Activated CD4-positive, alpha-beta T cell treated with anti-CD3 and anti-CD28 coated beads, Interleukin-2, amount 50 U/mL, for 4 hours (primary cell): ENCODE data around the gene JDP2.

ENCODE experiments used
- DNase-seq, 2 experiments: peaks; one replicate each; pipeline ENCODE4 v3.0.0-alpha.2; 2020

JDP2 gene

DNA sequence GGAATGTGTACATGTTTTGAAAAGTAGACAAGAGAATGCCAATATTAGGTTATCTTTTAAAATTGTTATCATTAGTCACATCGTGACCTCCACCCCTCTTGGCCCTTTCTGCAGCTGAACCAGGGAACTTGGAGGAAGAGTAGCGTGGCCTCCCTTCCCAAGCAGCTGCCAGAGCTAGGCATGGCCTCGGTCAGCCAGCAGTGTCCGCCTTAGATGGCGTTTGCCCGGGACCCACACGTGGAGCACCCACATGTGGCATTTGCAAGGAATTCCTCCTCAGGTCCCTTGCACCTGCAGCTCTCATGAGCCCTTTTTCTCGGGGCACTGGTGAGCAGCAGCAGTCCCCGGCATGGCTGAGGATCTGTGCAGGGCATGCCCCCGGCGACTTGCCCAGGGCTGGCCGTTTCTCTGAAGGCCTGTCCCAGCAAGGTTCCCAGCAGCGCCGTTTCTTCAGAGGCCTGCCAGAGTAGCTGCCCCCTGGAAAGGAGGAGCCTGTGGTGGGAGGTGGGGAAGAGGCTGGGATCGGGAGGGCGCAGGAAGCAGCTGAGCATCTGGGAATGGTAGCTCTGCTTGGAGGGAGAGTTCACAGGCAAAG, 10.8 kb downstream of the JDP2 start:
- no peak for DNase-seq

DNA sequence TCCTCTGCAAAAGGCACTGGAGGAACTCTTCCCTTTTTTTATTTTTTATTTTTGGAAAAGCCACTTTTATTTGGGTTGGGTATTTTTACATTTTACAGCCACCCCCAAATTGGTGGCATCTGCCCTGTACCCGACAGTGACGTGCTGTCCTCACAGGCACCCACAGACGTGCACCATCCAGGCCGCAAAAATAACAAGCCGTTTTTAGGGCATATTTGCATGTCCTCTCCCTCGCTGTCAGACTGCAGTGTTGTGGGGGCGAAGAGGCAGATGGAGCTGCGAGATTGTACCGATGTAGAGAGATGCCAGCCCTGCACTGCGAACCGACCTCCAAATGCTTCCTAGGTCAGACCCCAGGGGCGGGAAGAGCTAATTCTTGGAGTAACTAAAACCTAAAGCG, 12.2 kb downstream of the JDP2 start:
- no peak for DNase-seq

DNA sequence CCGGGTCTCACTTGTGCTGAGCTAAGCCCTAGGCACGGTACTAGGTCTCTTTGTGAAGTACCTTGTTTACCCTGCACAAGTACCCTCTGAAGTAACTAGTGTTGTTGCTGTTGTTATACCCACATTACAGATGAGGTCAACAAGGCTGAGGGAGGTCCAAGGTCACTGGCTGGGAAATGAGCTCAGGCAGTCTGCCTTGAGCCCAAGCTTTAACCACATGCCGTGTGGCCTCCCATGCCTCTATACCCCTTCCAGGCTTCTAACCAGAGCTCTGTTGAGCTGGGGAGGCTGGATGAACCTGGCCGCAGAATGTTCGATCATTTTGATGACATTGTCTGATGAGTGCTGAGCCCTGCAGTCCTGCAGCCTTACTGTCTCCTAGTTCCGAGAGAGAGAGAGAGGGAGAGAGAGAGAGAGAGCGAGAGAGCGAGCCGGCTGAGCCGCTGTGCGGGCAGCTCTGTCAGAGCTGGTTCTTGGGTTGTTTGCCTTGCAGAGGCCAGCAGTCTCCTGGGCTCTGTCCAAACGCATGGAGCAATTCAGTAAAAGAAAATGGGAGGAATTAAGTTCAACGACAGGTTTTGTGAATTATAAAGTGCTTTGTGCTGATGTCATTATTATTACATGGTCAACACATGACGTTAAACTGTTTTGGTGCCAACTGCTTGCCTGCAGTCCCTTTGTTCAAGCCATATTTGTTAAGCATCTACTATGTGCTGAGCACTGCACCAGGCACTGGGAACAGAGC, 13.1 kb downstream of the JDP2 start:
- DNase-seq: no peak

DNA sequence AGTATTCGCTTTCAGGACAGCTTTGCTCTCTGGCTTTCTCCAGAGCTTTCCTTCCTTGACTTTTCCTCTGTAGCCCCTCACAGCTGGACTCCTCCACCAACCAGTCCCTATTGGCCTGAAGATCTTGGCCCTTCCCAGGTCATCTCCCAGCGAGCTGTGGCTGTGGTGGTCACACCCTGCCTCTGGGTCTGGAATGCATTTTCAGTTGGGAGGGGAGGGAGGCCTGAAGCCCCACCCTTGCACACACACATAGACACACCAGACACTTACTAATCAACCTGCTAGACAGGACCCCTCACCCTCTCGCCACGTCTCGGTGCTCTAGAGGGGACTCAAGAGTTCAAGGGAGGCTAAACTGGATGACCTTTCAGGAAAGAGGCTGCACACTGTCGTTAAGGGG, 13.9 kb downstream of the JDP2 start:
- no peak for DNase-seq

DNA sequence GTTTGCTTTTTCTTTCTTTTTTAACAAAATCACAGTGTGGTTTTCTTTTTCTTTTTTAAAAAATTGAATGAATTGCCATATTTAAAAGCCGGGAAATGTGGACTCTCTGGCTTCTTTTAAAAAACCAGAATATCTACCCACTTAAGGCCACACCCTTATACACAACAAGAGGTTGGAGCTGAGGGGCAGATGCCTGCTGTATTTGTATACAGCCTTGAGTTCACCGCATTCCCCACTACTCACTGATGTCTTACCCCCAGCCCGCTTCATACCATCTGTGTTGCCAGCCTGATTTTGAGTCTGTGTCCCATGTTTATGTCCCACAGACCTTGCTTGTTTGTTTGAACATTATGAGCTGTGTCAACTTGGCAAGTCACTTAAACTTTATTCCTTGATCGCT, 14.3 kb downstream of the JDP2 start:
- DNase-seq: no peak

DNA sequence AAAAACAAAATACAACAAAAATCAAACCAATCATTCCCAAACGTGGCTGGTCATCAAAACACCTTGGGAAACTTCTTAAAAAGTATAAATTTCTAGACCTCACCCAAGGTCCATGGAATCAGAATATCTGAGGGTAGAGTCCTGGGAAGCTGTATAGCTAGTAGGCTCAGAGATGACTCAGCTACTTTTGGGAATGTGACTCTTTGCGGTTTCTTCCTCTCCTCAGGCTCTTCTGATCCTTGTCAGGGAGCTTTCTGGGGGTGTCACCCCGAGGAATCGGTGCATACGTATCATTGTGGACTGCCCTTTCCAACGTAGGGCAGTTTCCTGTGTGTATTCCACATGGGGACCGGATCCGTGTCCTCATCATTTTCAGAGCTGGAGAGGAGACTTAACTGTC, 14.8 kb downstream of the JDP2 start:
- DNase-seq: no peak

DNA sequence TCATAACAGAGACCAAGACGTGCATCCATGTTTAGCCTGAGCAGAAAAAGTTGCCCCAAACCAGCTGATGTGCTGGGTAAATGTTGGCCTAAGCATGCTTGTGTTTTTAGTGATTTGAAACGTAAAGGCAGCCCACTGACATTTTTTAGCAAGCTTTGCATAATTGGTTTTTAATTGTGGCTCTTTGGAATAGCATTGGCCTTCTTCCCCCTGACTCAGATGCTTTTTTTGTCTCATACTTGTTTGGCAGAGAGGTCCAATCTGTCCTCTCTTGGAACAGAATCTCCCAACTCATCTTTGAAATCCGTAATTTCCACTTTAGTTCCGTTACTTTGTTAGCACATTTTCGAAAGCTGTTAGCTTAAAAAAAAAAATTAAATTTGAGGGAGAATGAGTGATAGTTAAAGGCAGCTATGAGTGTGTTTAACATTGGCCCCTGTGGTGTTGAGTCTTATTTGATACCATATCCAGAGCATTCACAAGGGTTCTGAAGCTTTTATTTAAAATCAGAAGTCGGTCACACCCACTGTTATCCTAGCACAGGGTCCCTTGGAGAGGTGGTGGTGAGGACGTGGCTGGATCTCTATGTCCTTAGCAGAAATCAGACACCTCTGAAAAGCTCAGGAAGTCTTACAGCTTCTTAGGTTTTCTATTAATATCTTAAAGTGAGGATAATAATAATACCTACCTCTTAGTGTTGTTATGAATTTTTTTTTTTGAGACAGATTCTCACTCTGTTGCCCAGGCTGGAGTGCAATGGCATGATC, 15.6 kb downstream of the JDP2 start:
- DNase-seq: no peak

DNA sequence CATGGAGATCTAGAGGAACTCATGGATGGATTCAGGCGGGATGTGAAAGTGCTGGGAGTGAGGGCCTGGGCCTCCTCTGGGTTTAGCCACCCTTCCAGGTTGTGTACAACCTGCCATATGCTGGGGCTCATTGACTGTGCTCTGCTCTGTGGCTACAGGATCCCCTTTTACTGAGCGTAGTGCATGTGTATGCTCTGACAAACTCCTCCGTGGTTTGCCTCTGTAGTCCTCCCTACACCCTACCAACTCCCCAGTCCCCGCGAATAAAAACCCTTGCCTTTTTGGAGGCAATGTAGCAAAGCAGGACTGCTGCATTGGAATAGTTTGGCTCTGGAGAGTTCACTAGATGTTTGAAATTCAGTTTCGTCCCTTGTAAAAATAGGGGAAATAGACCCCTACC, 17.4 kb downstream of the JDP2 start:
- no peak for DNase-seq

DNA sequence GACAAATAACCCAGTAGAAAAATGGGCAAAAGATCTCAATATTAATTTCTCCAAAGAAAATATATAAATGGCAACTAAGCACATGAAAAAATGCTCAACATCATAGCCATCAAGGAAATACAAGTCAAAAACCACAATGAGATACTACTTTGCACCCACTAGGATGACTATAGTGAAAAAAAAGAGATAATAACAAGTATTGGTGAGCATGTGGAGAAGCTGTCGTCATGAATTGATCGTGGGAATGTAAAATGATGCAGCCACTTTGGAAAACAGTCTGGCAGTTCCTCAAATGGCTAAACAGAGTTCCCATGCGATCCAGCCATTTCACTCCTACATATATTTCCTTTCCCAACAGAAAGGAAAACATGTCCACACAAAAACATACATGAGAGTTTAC, 18.1 kb downstream of the JDP2 start:
- DNase-seq: no peak

DNA sequence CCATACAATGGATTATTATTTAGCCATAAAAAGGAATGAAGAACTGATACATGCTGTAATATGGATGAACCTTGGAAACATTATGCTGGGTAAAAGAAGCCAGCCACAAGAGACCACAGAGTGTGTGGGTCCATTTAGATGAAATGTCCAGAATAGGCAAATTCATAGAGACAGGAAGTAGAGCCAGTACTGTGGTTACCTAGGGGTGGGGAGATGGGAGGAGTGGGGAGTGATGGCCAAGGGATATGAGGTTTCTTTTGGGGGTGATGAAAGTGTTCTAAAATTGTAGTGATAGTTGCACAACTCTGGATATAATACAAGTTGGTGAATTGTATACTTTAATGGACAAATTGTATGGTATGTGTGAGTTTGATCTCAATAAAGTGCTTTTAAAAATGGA, 18.6 kb downstream of the JDP2 start:
- no peak for DNase-seq

DNA sequence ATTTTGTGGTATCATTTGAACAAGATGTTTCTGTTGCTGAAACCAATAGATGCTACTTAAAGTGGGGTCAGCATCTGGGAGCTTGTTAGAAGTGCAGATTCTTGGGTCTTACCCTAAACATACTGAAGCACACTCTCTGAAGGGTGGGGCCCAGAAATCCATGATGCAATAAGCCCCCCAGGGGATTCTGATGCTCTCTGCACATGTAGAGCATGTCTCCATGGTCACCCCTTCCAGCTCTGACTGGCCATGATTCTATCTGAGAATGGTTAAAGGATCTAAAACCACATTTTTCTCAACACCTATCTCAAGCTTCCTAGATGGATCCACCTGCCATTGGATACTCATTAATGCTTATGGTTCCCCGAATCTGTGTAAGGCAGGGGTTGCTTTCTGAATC, 20.4 kb downstream of the JDP2 start:
- DNase-seq: no peak

DNA sequence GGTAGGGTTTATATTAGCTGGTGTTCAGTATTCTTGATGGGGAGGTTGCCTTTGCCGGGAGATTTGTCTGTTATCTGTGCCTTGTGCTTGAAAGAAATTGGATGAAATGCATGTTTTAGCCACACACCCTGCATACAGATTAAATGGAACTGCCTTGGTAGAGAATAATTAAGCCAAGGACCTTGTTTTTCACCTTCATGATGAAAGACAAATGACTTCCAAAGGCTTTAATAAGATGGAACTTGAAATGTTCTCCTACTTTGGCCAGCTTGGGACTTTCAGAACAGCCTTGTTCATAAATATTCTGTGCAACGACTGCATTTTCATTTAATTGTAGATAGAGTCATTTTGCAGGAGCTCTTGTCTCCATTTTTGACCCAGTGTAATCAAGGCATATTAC, 21.2 kb downstream of the JDP2 start:
- DNase-seq: no peak

DNA sequence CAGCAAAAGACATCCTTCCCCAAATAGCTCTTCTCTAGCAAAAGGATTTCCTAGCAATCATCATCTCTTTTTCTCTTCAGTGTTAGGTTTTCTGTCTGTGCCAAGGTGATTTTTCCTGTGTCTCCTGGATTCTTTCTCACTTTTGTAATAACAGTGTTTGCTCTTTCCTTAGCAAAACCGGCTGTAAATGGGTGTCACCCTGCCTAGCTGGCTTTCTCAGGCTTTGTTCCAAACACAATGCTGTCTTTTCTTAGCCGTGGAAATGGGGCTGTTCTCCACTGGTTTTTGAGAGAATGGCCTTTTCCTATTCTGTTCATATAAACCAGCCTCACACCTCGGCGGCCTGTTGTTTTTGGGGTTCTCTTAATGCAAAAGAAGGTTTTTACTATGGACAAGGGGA, 21.9 kb downstream of the JDP2 start:
- no peak for DNase-seq

DNA sequence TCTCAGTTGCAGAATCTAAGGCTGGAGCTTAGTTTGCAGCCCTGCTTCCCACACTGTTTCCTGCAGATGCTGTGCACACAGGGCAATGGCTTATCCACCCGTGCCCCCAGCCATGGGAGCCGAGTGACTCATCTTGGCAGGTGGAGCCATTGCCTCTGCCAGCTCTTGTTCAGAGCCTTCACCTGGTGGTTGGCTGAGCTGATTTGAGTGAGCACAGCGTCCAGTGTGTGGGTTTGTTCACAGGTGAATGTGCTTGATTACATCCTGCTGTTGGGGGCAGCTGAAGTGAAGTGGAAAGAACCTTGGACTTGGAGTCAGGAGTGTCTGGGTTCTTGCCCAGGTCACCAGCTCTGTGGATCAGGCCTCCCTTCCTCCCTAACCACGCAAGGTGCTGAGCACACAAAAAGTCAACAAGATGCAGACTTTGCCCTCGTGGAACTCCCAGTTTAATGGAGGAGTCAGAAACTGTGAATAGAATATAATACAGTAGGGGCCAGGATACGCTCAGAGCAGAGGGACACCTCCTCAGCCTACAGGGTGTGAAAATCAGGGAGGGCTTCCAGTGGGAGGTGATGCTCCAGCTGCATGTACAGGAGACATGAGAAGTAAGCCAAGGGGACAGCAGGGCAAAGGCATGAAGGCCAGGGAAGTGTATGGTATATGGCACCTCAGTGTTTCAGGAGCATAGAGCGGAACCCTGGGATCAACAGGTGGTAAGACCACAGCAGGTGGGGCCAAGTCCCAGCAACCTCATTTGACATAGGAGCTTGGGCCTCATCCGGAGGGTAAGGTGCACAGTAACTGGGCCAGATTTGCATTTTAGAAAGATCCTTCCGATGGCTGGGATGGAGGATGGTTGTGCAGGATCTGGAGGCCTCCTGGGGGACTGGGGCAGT, 22.8 kb downstream of the JDP2 start:
- DNase-seq: no peak

DNA sequence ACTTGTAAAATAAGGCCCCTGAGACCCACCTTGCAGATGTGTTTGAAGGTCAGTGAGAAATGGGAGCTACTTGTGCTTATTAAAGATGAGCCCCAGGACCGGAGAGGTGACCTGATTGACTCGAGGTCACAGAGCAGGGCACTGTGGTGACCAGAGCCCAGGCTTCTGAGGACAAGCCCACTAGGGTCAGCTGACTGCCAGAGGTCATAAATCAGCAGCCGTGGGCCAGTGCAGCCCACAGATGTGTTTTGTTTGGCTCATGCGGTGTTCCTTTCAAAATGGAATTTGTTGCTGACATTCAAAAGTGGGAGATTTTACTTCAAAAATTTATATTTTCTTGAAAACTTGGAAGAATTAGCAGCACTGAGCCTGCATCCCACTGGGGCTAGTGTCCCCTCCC, 24.5 kb downstream of the JDP2 start:
- DNase-seq: no peak

DNA sequence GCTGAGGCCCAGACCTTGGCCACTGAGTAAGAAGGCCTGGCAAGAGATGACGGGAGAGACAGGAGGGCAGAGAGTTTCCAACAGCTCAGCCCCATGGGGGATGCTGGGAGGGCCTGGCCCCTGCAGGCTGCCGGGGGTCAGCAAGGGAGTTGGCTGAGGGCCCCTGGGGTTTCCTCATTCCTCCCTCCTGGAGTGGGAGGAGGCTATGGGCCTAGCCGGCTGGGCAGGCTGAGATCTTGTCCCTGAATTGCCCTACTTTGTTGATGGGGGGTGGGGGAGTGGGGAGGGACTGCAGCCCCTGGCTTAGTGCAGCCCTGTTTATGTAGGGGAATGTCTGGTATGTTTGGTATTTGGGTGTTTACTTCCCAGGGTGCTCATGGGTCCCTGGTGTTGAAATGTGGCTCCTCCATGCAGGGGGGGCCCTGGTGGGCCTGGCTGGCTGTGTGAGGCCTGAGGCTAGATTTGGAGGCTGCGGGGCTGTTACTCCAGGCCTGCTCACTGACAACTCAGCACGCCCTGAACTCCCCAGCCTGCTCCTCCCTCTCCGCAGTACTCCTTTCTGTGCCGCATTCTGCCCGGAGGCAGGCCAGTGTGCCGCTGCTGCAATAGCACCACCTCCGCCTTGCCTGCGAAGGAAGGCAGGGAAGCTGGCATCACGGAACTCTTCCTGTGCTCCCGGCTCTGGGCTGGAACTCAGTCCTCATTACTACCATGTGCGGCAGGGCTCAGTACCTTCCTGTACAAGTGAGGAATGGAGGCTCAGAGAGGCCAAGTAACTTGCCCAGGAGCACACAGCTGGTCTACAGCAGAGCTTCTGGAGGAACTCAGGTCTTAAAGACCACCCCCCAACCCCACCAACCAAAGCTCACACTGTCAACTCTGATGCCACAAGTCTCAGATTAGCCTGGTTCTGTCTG, 25.3 kb downstream of the JDP2 start:
- DNase-seq: no peak

DNA sequence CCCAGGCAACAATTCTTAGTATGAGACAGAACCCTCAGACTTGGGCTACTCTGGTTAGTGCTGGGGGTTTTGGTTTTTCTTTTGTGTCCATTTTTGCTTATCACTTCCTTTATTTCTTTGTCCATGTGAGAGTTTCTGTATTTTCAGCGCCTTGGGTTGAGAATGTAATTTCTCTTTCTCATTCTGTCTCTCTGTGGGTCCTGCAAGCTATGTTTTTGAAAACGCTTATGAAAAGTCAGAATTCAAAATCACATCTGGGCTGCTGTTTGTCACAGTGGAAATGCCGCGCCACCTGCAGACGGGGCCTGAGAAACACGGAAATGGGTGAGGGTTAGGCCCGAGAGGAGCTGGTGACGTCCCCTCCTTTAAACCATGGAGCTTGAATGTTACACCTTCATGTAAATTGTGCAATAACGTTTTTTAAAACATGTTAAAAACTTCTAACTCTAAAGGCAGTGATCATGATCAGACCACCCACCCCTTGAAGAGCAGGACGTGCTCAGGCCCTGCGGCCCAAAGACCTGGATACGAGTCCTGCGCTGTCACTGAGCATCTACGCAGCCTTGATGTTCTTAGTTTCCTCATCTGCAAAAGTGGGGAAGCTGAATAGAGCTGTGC, 26.1 kb downstream of the JDP2 start:
- DNase-seq: no peak

DNA sequence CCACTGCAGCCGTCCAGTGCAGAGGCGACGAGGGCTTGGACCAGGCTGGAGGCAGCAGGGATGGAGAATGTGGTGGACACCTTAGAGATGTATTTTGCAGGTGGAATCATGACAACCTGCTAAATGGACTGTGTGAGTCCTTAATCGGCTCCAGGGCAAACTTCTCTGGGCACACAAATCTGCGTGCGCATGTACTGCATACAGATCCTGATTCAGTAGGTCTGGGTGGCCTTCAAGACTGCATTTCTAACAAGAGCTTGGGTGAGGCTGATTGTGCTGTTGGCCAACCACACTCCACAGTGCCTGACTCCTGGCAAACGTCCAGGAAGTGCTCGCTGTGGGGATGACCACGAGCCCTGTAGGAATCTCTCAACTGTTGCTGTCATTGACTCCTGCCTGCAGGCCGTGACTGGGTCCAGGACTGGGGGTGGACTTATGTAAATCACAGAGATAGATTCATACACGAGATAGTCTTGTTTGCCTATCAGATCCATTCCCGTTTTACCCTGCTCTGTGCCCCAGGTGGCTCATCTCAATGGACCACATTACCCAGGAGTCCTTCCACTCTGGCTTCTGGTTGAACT, 27.2 kb downstream of the JDP2 start:
- DNase-seq: no peak

DNA sequence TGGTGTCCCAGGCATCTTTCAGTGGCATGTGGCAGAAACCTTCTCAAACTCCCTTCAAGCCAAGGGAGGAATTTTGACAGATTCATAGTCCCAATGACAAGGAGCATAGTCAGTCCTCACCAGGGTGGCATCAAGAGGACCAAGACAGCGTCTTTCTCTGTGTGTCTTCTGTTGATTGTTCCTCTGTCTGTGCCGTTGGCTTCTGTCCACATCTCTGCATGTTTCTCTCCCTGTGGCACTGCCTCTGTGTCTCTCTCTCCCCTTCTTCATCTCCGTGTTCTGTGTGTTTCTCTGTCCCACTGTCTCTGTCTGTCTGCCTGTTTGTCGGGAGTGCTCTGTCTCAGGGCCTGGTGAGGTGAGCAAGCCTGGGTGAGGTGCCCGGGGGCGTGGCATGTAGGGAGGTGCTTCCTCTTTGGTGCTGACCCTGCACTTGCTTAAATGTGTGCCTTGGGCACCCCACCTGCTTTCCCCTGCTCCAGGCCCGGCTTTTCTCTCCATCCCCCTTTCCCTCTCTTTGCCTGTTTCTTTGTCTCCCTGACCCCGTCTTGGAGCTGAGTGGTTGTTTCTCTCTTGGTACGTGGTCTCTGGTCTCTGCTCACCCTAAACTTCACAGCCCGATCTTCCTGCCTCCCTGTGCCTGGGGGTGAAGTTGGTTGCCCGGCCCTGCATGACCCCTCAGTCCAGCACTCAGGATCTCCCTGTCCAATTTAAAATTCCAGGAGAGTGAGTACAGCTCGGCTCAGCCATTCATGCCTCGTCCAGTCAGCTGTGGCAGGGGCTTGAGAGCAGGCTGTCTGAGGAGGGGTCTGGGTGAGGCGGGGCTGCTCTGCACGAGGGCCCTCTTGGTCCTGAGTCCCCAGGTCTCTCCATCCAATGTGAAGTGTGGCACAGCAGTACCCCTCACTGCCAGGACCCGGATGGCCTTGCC, 28.5 kb downstream of the JDP2 start:
- DNase-seq: no peak

DNA sequence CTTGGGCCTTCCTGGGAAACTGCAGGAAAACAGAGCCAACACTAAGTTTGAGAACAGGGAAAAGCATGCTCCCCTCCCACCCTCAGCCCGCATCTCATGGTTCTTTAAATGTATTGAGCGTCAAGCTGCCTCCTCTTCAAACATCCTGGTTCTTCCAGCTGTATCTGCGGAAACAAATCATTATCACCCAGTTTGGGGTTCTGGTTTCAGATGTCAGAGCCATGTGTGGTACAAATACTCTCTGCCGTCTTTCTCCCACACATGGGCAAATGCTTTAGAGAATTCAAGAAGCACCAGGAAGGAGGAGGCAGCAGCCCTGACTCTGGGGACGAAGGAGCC, 29.1 kb downstream of the JDP2 start:
- no peak for DNase-seq
